NCI-H82 treated with DMSO at 0.1 percent for 48 hours (cell line): ENCODE data around the gene GRK5.

Experiments used
- DNase-seq: peaks from one replicate; lab custom pipeline; 2025; ENCODE audit not compliant: unreplicated experiment; lab: John Stamatoyannopoulos, UW

GRK5 gene

GRCh38 chr10:119469325-119469707, 261.9 kb downstream of the GRK5 start:
- no peak for DNase-seq

- no peak for DNase-seq
These were observed 262.5 kb downstream of the GRK5 start for GRCh38 chr10:119469846-119470245.

- no peak for DNase-seq
These were observed 263.7 kb downstream of the GRK5 start for GRCh38 chr10:119470920-119471702.

GRCh38 chr10:119473771-119474170, 266.4 kb downstream of the GRK5 start:
- no peak for DNase-seq

GRCh38 chr10:119474606-119475005, 267.2 kb downstream of the GRK5 start:
- DNase-seq = no peak

- DNase-seq = no peak
These were observed 270.1 kb downstream of the GRK5 start for GRCh38 chr10:119477444-119477843.

GRCh38 chr10:119478111-119478802, 270.9 kb downstream of the GRK5 start:
- DNase-seq = no peak

- DNase-seq = no peak
These were observed 271.5 kb downstream of the GRK5 start for GRCh38 chr10:119478811-119479341.

GRCh38 chr10:119479532-119479931, 272.2 kb downstream of the GRK5 start:
- no peak for DNase-seq

- DNase-seq = no peak
These were observed 273.3 kb downstream of the GRK5 start for GRCh38 chr10:119480667-119481066.

- no peak for DNase-seq
These were observed 274.5 kb downstream of the GRK5 start for GRCh38 chr10:119481781-119482426.

- DNase-seq = no peak
These were observed 275.6 kb downstream of the GRK5 start for GRCh38 chr10:119483001-119483400.

GRCh38 chr10:119483839-119484238, 276.5 kb downstream of the GRK5 start:
- DNase-seq = no peak

GRCh38 chr10:119488675-119489074, 281.3 kb downstream of the GRK5 start:
- DNase-seq = no peak

GRCh38 chr10:119489991-119490326, 282.6 kb downstream of the GRK5 start:
- DNase-seq = no peak

- no peak for DNase-seq
These were observed 284.8 kb downstream of the GRK5 start for GRCh38 chr10:119491966-119492757.

- no peak for DNase-seq
These were observed 285.8 kb downstream of the GRK5 start for GRCh38 chr10:119493155-119493554.

- no peak for DNase-seq
These were observed 287.1 kb downstream of the GRK5 start for GRCh38 chr10:119494236-119495020.

GRCh38 chr10:119495021-119495505, 287.7 kb downstream of the GRK5 start:
- DNase-seq = no peak

- DNase-seq = no peak
These were observed 288.2 kb downstream of the GRK5 start for GRCh38 chr10:119495545-119495944.
